Suprapubic skin (tissue), 4 donors: ENCODE data around the gene MYH7. TPM values are rescaled to one million over a fixed set of nuclear protein-coding genes. Genes with fewer than 3 reads are reported as not detected.

Experiments
- DNase-seq, 2 donors: peaks; one replicate each; pipeline ENCODE4 v3.0.0-alpha.2; 2019; ENCODE audit warnings: low spot score in 2 of 2
- H3K27ac ChIP-seq: fragments of 200-600 bp; sonication (generic); one replicate; pipeline ENCODE4 v1.5.1; 2019
- H3K27me3 ChIP-seq: fragments of 200-600 bp; sonication (generic); one replicate; pipeline ENCODE4 v1.5.1; 2019
- H3K36me3 ChIP-seq: fragments of 200-600 bp; sonication (generic); one replicate; pipeline ENCODE4 v1.5.1; 2019
- H3K4me1 ChIP-seq: fragments of 200-600 bp; sonication (generic); one replicate; pipeline ENCODE4 v1.5.1; 2019
- H3K4me3 ChIP-seq: fragments of 200-600 bp; sonication (generic); one replicate; pipeline ENCODE4 v1.5.1; 2019; ENCODE audit warnings: mild to moderate bottlenecking
- H3K9me3 ChIP-seq: fragments of 200-600 bp; sonication (generic); one replicate; pipeline ENCODE4 v1.5.1; 2019
- CTCF ChIP-seq, 2 donors: fragments of 200-600 bp in 1 of 2; fragments of 450-650 bp in 1 of 2; sonication (generic) in 1 of 2; IDR thresholded peaks; one replicate each; pipeline ENCODE4 v1.5.1; 2016 to 2019; ENCODE audit warnings: antibody characterized with exemption in 2 of 2, mild to moderate bottlenecking in 1 of 2, moderate library complexity in 1 of 2
- EP300 ChIP-seq: sonication (generic); formaldehyde crosslinking; IDR thresholded peaks from one replicate; pipeline ENCODE4 v1.6.1; 2017; ENCODE audit warnings: antibody characterized with exemption
- POLR2A ChIP-seq, 2 donors: fragments of 450-650 bp; IDR thresholded peaks; one replicate each; pipeline ENCODE4 v1.6.1; 2017; ENCODE audit warnings: antibody characterized with exemption in 2 of 2, mild to moderate bottlenecking in 2 of 2, moderate library complexity in 2 of 2
- POLR2AphosphoS5 ChIP-seq, 3 donors: sonication (generic); formaldehyde crosslinking; IDR thresholded peaks; one replicate each; pipeline ENCODE4 v1.6.1; 2017; ENCODE audit warnings: antibody characterized with exemption in 3 of 3
- WGBS: methylation state at CpG from one replicate; pipeline ENCODE4 v1.1.5; 2018; 5-methylcytosine and 5-hydroxymethylcytosine counted together
- total RNA-seq, 4 donors: library from RNA; depleted of rRNA; stranded (reverse); fragments of >200 nt; gene quantifications; one replicate each; pipeline ENCODE4 v1.1.0, GENCODE V29; 2016

MYH7 gene
- total RNA-seq, 4 donors from 2014 or later = not detected

GRCh38 chr14:23481362-23481970 is 46.0 kb upstream of the MYH7 start:
- TF ChIP-seq POLR2A (IDR thresholded peaks at IDR 0.05) = no peak
- no peak for TF ChIP-seq EP300
- TF ChIP-seq CTCF (IDR thresholded peaks at IDR 0.05) = no peak
- no peak for TF ChIP-seq POLR2AphosphoS5 (IDR thresholded peaks at IDR 0.05)
- WGBS = 54% methylated on average over 3 of the region's 3 CpGs
- no peak overlapping the region for H3K4me3 ChIP-seq
- no peaks in the 10 kb centered on the region for H3K4me1 ChIP-seq
- H3K27ac ChIP-seq = no peak overlapping the region
- H3K9me3 ChIP-seq = no peaks in the 10 kb centered on the region
- peaks cover 44% of the 10 kb centered on the region for H3K36me3 ChIP-seq
- no peak for DNase-seq
- no peaks in the 10 kb centered on the region for H3K27me3 ChIP-seq

- Histone ChIP-seq H3K36me3 (peaks cover 64% of the 10 kb centered on the region), H3K27ac (no peak overlapping the region), H3K4me3 (no peak overlapping the region), H3K9me3 (no peaks in the 10 kb centered on the region), H3K27me3 (no peaks in the 10 kb centered on the region), H3K4me1 (no peaks in the 10 kb centered on the region)
- TF ChIP-seq POLR2A (IDR thresholded peaks at IDR 0.05) (no peak), CTCF (IDR thresholded peaks at IDR 0.05) (peak; percentile 52 to 67)
- DNase-seq = no peak
- 36% methylated on average over 5 of the region's 5 CpGs for WGBS
Observed at GRCh38 chr14:23478109-23478759, 42.8 kb upstream of the MYH7 start.

GRCh38 chr14:23470947-23471346 is 35.5 kb upstream of the MYH7 start:
- DNase-seq = no peak
- Histone ChIP-seq H3K4me3 (no peak overlapping the region), H3K27ac (no peak overlapping the region), H3K36me3 (peaks cover 49% of the 10 kb centered on the region), H3K4me1 (peaks cover 13% of the 10 kb centered on the region), H3K9me3 (no peaks in the 10 kb centered on the region), H3K27me3 (no peaks in the 10 kb centered on the region)
- TF ChIP-seq POLR2A (IDR thresholded peaks at IDR 0.05) (no peak), POLR2AphosphoS5 (IDR thresholded peaks at IDR 0.05) (no peak), EP300 (no peak), CTCF (IDR thresholded peaks at IDR 0.05) (no peak)
- 81% methylated on average over 1 of the region's 1 CpG for WGBS

GRCh38 chr14:23469906-23470403 is 34.5 kb upstream of the MYH7 start:
- Histone ChIP-seq H3K4me1 (peaks cover 13% of the 10 kb centered on the region), H3K27ac (peak overlapping the region; percentile 87), H3K9me3 (no peaks in the 10 kb centered on the region), H3K27me3 (peaks cover 4% of the 10 kb centered on the region), H3K4me3 (peak overlapping the region; percentile 84), H3K36me3 (peaks cover 40% of the 10 kb centered on the region)
- no peak for DNase-seq
- TF ChIP-seq CTCF (IDR thresholded peaks at IDR 0.05) (no peak), POLR2A (IDR thresholded peaks at IDR 0.05) (no peak), POLR2AphosphoS5 (IDR thresholded peaks at IDR 0.05) (no peak), EP300 (no peak)
- 3% methylated on average over 11 of the region's 11 CpGs for WGBS

- peak within 1 kb of the TSS; percentile 84 for H3K4me3 ChIP-seq
- no peak for TF ChIP-seq EP300
- peak; percentile 68 to 91 (median 76) for TF ChIP-seq POLR2AphosphoS5 (IDR thresholded peaks at IDR 0.05)
- peak; percentile 23 to 80 for TF ChIP-seq POLR2A (IDR thresholded peaks at IDR 0.05)
- TF ChIP-seq CTCF (IDR thresholded peaks at IDR 0.05) = peak; percentile 86 to 88
- no peaks in the 10 kb centered on the region for H3K9me3 ChIP-seq
- peaks cover 33% of the 10 kb centered on the region for H3K36me3 ChIP-seq
- DNase-seq = peak; percentile 96 to 97
- H3K27ac ChIP-seq = peak within 1 kb of the TSS; percentile 87
- H3K4me1 ChIP-seq = peaks cover 13% of the 10 kb centered on the region
- H3K27me3 ChIP-seq = peaks cover 4% of the 10 kb centered on the region
- WGBS = under 1% methylated on average over 39 of the region's 41 CpGs
Observed at GRCh38 chr14:23469127-23469905, 33.9 kb upstream of the MYH7 start, which contains the start of gene NGDN. Gene NGDN, plus strand, starts transcription at chr14:23469703. Its CDS starts 13 bp downstream, at chr14:23469716.
